Transverse colon (tissue), 4 donors: ENCODE data around the gene SPG7.
A peak's percentile ranks its signal among the peaks of the same experiment; 100 is the strongest.

Experiments
- CTCF ChIP-seq, 5 experiments: fragments of 200-600 bp in 3 of 5; fragments of 450-650 bp in 2 of 5; sonication (generic) in 3 of 5; IDR thresholded peaks; 1 replicate in 2 of 5; 2 replicates in 3 of 5; pipeline ENCODE4 v1.5.1; 2016 to 2017; ENCODE audit warnings: antibody characterized with exemption in 5 of 5, inconsistent platforms in 3 of 5, mild to moderate bottlenecking in 2 of 5, moderate library complexity in 1 of 5
- EP300 ChIP-seq: sonication (generic); formaldehyde crosslinking; IDR thresholded peaks from one replicate; pipeline ENCODE4 v1.6.1; 2017; ENCODE audit warnings: antibody characterized with exemption, low read depth
- POLR2A ChIP-seq: fragments of 450-650 bp; IDR thresholded peaks from one replicate; pipeline ENCODE4 v1.6.1; 2016; ENCODE audit warnings: antibody characterized with exemption, mild to moderate bottlenecking, moderate library complexity
- POLR2AphosphoS5 ChIP-seq, 3 donors: sonication (generic); formaldehyde crosslinking; IDR thresholded peaks; one replicate each; pipeline ENCODE4 v1.6.1; 2016; ENCODE audit warnings: antibody characterized with exemption in 3 of 3

- no peak for TF ChIP-seq POLR2A
- peak in 3 of 5 experiments; percentile 13 to 39 (median 27) for TF ChIP-seq CTCF (IDR thresholded peaks at IDR 0.05)
- TF ChIP-seq EP300, result no peak
- TF ChIP-seq POLR2AphosphoS5 (IDR thresholded peaks at IDR 0.05), result no peak
Measured at GRCh38 chr16:89599451-89599858, 91.3 kb downstream of the SPG7 start.
